ENCODE results near the gene ALX3.

Gene ALX3

GRCh38 chr1:110065841-110066240 is 4.6 kb downstream of the ALX3 start:
- DNase-seq (ENCODE audit: low read depth) = no peak

- no peak for DNase-seq (ENCODE audit: low read depth)
Observed at GRCh38 chr1:110064576-110065337, 5.7 kb downstream of the ALX3 start.

- no peak for DNase-seq (ENCODE audit: low read depth)
Observed at GRCh38 chr1:110063781-110064180, 6.7 kb downstream of the ALX3 start.

GRCh38 chr1:110062612-110063011 is 7.9 kb downstream of the ALX3 start:
- no peak for DNase-seq (ENCODE audit: low read depth)

GRCh38 chr1:110061341-110061740 is 9.1 kb downstream of the ALX3 start:
- DNase-seq (ENCODE audit: low read depth) = no peak

GRCh38 chr1:110060662-110061060 is 9.8 kb downstream of the ALX3 start:
- DNase-seq (ENCODE audit: low read depth) = no peak

- peak; percentile 61 for DNase-seq (ENCODE audit: low read depth)
Observed at GRCh38 chr1:110060034-110060661, 10.3 kb downstream of the ALX3 start.

GRCh38 chr1:110059133-110059863 is 11.2 kb downstream of the ALX3 start:
- DNase-seq (ENCODE audit: low read depth) = no peak

- DNase-seq (ENCODE audit: low read depth) = no peak
Observed at GRCh38 chr1:110058591-110058990, 11.9 kb downstream of the ALX3 start.

GRCh38 chr1:110057963-110058518 is 12.4 kb downstream of the ALX3 start:
- DNase-seq (ENCODE audit: low read depth) = no peak

GRCh38 chr1:110056776-110057175 is 13.7 kb downstream of the ALX3 start:
- no peak for DNase-seq (ENCODE audit: low read depth)

GRCh38 chr1:110056285-110056683 is 14.2 kb downstream of the ALX3 start:
- DNase-seq (ENCODE audit: low read depth) = no peak

- no peak for DNase-seq (ENCODE audit: low read depth)
Observed at GRCh38 chr1:110055493-110056284, 14.8 kb downstream of the ALX3 start.

- DNase-seq (ENCODE audit: low read depth) = peak; percentile 55
Observed at GRCh38 chr1:110053552-110054428, 16.7 kb downstream of the ALX3 start.

- DNase-seq (ENCODE audit: low read depth) = no peak
Observed at GRCh38 chr1:110051262-110051648, 19.2 kb downstream of the ALX3 start.

- no peak for DNase-seq (ENCODE audit: low read depth)
Observed at GRCh38 chr1:110050602-110051261, 19.7 kb downstream of the ALX3 start.

- DNase-seq (ENCODE audit: low read depth) = no peak
Observed at GRCh38 chr1:110049801-110050601, 20.5 kb downstream of the ALX3 start.

- no peak for DNase-seq (ENCODE audit: low read depth)
Observed at GRCh38 chr1:110048923-110049601, 21.4 kb downstream of the ALX3 start.

GRCh38 chr1:110048240-110048639 is 22.2 kb downstream of the ALX3 start:
- no peak for DNase-seq (ENCODE audit: low read depth)
